GM18520 (cell line): ENCODE results near the gene SCYGR1.
"Not testable (repeated sequence)": the region's sequence is repeated elsewhere in the genome, so short reads cannot be mapped to it uniquely, and the experiment has no call there.

Experiments
- ATAC-seq: cut with Tn5 transposase; IDR thresholded peaks from one replicate; pipeline ENCODE4 v1.9.1; 2021; ENCODE audit not compliant: unreplicated experiment

Gene SCYGR1

DNA sequence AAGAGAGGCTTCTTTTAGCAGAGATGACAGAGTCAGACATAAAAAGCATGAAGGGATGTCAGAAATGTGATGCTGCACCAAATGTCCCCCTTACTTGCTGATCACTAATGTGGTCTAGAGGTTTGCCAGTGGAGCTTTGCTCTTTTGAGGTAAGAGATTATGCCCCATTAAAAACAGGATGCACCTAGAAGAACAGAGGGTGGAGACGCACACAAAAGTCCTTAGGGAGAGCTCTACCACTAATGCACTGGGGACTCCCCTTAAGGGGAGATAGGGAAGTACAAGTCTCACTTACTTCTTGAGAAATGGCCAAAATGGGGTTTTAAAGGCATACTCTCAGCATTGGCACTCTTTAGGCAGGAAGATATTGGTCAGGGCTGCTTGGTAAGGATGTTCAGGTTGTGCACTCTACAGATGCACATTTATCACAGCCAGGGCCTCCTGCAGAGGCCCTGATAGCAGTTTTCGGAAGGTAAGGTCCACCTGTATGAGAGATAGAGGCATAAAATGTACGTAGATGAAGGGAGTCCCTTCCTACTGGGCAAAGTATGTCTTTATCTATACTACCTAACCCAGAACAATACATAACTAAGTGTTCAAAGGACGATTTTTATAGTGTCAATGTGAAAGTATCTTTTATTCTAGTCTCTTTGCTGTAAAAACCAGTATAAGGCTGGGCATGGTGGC, 17.0 kb upstream of the SCYGR1 start:
- ATAC-seq = no peak

DNA sequence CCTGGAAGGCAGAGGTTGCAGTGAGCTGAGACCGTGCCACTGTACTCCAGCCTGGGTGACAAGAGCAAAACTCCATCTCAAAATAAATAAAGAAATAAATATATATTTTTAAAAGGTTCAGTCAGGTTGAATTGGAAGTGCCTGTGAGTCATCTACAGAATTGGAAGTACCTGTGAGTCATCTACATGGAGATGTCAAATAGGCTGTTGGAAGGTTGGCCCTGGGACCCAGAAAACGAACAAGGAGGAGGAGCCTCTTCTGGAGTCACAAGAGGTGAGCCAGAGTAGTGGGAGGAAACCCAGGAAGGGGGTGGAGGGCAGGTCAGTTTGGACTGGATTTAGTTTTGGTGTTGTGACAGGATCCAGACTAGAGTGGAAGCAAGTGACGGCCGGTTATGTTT, 15.2 kb upstream of the SCYGR1 start:
- no peak for ATAC-seq

DNA sequence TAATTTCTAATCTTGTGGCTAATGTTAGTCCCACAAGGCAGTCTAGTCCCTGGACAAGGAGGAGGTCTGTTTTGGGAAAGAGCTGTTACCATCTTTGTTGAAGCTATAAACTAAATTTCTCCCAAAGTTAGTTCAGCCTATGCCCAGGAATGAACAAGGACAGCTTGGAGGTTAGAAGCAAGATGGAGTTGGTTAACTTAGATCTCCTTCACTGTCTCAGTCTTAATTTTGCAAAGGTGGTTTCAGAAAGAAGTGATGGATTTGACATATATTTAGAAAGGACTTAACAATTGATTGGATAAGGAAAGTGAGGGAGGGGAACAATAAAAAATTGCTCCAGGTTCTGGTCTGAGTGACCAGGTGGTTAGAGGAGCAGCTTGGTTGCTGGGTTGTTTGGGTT, 14.6 kb upstream of the SCYGR1 start:
- ATAC-seq = no peak

DNA sequence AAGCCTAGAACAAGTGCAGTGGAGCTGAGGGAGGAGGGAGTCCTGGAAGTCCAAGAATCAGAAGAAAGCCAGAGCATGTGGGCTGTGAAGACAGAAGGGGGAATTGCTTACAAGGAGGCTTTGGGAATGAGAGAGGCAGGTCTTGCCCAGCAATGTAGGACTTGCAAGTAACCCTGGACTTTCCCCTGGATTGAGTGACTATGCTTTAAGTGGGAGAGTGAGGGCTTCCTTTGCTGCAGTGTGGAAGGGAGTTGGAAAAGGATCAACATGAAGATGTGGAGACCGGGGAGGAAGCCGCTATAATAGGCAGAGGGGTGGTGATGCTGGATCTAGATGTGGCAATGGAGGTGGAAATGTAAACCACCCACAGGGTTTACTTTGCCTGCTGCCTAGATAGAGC, 13.8 kb upstream of the SCYGR1 start:
- no peak for ATAC-seq

DNA sequence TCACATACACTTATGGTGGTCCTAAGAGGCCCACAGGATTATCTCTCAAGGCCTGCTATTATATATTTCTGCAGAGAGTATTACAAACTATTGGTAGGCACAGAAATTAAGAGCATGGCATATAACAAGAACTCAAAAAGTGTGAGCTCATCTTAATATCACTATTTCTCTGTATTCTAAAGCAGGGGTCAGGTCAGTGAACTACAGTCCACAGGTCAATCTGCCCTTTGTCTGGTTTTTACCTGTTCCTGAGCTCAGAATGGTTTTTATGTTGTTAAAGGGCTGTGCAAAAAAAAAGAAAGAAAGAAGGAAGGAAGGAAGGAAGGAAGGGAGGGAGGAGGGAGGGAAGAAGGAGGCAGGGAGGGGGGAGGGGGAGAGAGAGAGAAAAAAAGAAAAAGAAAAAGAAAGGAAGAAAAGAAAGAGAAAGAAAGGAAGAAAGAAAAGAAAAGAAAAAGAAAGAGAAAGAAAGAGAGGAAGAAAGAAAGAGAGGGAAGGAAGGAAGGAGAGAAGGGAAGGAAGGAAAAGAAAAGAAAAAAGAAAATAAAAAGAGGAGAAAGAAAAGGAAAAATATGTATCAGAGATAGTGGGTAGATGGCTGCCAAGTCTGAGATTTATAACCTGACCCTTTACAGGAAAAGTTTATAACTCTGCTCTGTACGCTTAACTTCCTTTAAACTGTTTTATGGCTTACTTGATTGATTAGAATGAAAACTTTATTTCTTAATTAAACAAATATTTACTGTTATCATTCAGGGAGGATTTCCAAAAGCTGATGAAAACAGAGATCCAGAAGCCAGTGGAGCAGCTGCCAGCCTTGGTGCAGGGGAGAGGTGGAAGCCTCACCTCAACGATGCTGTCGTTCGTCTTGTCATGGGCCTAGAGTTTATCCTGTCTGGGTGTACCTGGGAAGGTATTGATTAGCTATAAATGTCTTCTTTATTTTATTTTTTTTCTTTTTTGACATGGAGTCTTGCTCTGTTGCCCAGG, 11.2 kb upstream of the SCYGR1 start:
- no peak for ATAC-seq

DNA sequence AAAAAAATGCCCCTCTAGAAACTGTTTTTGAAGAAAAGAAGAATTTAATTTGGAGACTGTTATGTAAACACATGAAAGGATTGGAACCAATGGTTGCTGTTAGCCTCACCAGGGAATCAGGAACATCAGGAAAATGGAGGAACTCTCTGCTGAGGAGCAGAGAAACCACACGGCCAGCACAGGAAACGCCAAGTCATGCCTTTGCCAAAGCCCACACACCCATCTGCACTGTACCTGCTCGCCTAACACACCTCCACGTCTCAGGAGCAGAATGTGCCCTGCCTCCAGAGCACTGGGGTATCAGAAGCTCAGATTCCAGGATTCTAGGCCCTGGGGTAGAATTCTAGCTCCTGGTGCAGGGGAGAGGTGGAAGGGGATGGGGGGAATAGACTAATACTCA, 9.8 kb upstream of the SCYGR1 start:
- ATAC-seq = no peak

DNA sequence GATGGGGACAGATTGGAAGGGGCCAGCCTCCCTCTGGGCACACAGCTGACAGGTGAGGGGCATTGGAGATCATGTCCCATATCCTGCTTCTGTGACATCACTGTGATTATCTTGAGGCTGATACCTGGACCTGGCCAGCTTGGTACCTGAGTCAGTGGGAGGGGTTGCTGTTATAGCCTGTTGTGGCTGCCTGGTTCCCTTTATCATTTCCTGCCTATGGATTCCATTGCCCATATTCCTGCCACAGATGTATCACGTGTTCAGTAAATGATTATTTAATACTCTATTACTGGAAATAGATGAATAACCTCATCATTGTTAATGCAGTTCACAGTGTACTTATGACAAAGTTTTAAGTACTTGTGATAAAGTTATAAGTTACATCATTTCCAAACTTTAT, 7.8 kb upstream of the SCYGR1 start:
- ATAC-seq = no peak

DNA sequence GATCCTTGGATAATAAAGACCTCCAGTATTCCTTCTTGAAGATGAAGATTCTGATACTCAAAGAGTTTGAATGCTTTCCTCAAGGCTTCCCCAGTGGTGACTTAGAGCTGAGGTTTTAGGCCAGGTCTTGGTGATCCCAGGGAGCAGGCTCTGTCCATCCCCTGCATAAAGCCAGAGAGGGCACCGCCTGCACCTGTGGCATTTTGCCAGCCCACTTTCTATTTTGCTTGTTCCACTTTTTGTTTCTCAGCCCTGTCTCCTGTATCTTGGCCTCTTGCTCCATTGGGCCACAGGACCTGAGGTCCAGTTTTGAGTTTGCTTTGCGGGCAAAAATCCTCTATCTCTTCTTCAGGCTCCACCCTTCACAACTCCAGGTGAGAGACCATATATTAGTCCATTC, 6.7 kb upstream of the SCYGR1 start:
- ATAC-seq = no peak

DNA sequence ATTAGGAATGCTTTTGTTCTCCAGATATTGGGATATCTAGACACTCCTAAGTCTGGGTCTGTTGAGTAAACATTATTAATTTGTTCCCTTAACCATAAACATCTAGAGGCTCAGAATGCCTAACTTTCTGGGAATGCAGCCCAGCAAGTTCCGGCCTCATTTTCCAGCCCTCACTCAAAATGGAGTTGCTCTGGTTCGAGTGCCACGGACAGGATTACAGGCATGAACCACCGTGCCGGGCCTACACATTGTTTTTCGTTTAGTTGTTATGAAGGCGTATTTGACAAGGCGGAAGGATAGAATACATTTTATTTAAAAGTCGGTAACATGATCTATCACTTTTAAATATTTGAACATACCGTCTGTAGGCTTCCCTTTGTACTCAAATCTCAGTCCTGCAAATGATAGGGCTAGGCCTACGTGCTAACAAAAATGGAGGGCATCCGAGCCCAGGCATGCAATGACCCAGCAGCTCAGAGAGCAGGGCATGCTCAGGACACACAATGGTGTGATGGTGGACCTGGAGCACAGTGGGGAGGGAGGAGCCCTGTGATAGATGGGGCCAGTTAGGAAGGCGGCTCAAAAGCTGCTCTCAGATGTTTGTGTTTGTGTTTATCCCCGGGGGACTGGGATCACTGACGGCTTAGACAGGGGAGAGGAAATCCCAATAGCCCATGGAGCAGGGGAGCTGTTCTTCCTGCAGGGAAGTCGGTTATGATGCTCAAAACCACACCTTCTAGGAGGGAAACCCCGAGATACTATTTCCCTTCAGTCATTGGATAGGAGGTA, 2.9 kb upstream of the SCYGR1 start:
- no peak for ATAC-seq

DNA sequence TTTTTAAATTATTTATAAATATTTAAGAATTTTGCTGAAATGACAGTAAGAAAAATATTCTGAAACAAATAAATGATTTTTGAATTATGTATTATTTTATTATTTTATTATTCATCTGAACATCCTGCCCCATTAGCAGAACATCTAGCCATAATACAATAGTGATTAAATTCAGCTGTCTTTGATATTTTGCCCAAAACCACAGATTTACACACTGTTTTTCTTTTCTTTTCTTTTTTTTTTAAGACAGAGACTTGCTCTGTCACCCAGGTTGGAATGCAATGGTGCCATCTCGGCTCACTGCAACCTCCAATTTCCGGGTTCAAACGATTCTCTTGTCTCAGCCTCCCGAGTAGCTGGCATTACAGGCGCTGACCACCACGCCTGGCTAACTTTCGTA, 1.9 kb upstream of the SCYGR1 start:
- ATAC-seq = no peak

DNA sequence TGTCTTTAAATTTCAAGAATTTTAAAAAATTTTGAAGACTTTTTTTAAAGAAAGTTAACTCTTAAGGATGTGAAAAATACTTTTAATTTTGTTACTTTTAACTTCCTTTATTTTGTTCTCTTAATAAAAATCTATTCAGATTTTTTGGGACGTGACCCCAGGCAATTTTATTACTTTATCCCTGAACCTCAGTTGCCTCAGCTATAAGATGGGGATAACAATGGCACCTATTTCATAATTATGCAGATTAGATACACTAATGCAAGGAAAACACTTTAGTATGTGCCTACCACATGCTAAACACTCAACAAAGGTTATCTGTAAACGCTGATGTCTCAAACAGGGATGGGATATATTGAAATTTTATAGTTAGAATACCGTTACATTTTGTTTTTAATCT, 1.5 kb upstream of the SCYGR1 start:
- ATAC-seq = no peak

DNA sequence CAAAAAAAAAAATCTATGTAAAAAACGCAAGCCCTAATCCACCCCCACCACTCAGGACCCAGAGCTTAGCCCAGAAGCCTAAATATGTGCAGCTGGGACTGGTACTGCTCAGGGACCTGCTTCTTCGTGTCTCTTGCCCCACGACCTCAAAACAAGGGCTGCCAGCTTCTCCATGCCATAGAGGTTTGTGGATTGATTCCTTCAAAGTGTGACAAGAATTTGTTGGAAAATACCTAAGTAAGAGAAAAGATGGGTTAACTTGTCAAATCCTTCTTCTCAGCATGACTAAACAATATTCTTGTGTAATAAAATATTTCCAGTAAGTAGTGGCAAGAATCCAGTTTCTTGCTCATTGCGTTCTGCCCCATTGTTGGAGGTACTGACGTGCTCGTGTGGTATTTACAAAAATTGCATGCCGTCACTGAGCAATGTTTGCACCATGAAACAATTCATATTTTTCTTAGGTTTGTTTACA, 825 bp upstream of the SCYGR1 start:
- ATAC-seq = no peak

DNA sequence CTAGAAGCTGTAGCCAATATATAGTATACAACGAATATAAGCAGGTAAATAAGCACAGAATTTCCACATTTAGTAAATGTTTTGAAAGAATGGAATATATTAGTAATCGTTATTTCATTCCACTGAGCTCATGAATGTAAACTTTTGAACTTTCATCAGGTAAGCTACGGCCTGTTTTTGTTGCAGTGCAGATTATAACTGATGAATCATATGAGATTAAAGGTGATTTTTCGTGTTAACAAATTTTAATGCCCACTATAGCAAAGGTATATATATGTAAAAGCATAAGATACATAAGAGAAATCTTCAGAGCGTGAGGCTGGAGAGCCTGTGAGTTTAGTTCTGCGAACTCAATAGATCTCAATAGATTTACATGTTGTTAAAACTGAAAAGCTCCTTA, 1.1 kb downstream of the SCYGR1 start:
- no peak for ATAC-seq

DNA sequence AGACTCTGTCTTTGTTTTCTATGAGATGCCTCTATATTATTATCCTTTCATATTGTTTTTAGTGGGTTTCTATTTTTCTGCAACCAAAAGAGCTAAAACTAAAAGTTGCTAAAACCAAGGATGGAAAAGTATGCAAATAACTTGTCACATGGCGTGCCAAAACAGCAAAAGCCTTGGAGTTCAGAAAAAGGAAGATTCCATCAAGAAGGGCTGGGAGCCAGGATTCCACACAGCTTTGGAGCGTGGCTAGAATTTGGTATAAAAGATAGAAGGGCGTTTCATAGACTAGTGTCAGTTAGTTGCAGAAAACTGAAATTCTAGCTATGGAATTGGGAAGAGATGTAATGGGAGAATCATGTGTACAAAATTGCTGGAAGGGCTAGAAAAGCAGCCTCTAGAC, 4.1 kb downstream of the SCYGR1 start:
- no peak for ATAC-seq

DNA sequence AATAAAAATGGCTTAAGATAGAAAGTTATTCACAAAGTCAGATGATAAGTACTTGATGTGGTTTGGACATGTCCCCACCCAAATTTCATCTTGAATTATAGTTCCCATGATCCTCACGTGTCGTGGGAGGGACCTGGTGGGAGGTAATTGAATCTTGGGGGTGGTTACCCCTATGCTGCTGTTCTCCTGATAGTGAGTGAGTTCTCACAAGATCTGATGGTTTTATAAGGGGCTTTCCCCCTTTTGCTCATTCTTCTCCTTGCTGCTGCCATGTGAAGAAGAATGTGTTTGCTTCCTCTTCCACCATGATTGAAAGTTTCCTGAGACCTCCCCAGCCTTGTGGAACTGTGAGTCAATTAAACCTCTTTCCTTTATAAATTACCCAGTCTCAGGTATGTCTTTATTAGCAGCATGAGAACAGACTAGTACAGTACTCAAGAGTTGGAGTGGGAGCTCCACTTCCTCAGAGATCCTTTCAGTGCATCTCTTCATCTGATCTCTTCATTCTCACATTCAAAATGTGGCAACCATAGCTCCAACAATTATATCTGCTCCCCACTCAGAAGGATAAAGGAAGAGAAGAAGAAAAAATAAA, 5.4 kb downstream of the SCYGR1 start:
- not testable (repeated sequence) for ATAC-seq

DNA sequence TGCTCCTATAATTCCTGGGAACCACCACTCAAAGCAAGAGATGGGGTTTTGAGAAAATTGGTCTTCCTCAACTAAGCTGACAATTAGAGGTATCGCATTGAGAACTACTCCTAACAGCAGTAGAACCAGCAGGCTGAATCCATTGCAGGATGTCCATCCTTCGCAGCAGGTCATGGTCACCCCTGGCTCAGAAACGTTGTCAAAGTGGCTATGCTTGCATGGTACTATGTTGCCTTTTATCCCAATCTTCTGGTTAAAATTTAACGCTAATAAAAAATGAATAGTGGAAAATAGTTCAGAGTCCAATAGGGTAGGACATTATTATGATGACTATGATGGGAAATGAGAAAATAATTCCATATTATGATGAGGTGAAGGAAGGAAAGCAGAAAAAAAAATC, 8.7 kb downstream of the SCYGR1 start, which contains the start of gene TM4SF20:
TSS of gene TM4SF20 (minus strand) at position 212 of the 400 bp plus-strand sequence. CDS start at position 174, 38 bp downstream.
- no peak for ATAC-seq

DNA sequence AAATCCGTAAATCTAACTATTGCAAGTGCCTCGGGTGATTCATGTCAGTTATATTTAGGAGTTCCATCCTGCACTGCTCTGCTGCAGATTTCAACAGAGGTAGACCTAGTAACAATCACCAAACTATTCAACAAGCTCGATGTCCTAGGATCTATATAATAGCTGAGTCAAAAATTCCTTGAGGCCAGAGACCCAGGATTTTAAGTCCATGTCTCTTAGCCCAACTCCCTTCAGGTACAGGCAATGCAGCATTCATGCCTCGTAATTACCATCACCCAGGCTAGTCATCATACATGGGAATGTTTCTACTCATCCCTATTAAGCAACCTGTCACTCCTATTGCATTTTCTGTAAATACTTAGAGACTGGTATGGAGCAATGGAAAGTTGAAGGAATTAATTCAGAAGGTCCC, 9.4 kb downstream of the SCYGR1 start:
- no peak for ATAC-seq

DNA sequence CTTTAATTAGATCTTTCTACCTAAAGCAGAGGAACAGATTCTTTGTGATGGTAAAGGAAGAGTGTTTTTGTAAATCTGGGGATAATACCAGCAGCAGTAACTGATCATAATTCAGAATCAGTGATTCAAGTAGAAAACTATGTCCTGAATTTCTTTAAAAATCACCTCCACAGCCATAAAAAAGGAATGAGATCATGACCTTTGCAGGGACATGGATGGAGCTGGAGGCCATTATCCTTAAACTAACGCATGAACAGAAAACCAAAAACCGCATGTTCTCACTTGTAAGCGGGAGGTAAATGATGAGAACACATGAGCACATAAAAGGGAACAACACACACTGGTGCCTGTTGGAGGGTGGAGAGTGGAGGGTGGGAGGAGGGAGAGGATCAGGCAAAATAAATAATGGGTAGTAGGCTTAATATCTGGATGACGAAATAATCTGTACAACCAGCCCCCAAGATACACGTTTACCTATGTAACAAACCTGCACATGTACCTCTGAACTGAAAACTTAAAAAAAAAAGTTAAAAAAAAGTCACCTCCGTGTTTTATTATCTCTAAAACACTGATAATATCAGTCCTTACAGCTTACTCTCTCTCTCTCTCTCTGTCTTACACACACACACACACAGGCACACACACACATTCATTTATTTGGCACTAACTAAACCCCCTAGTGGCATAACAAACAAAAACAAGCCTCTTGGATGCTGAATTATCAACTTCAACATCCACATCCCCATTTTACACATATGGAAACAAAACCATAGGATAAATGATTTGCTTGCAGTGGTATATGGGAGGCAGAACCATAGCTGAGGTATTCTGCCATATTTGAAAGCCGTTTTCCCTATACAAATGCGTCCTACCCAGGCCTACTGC, 10.0 kb downstream of the SCYGR1 start:
- ATAC-seq = no peak

DNA sequence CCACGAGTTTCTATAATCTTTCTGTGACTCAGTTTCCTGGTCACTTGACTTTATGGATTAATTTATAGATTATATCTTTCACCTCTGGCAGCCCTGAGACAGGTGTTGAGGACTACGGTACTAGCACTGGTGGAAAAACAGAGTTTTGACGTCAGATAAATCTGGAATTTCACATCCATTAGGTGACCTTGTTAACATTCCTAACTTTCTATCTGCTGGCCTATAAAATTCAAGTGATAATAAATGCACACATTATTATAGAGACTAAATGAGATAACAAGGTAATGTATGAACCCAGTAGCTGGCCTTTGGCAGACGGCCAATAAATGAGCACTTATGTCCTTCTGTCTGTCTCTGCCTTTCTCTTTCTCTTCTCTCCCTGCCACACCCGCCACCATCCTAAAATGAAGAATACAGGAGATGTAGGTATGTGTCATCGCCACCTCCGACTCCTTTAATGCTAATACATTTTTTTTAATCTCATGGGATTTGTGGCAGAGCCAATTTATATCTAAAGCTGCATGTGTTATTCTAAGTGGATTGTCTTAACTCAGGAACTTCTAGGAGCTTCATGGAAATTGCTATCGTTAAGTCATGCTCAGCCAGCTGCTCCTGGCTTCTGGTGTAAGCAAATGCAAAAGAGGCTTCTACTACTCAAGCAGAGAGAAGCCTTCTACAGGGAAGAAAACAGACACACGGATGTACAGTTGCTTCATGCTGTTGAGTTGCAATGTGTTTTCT, 10.9 kb downstream of the SCYGR1 start:
- ATAC-seq = no peak
